Cardiac muscle cell (in vitro differentiated cells and primary cell): ENCODE data around the gene BMAL1. TPM values are rescaled to one million over a fixed set of nuclear protein-coding genes. Genes with fewer than 3 reads are reported as not detected.

Experiments
- DNase-seq, 2 donors: peaks; one replicate each; pipeline versions ENCODE4 v3.0.0 to v3.0.0-alpha.2; 2010 to 2017; ENCODE audit warnings: low read depth in 1 of 2, low spot score in 1 of 2
- H3K27ac ChIP-seq: fragments of 200-600 bp; sonication (generic); 2 replicates; pipeline ENCODE4 v1.5.1; 2016
- H3K27me3 ChIP-seq: fragments of 200-600 bp; sonication (generic); 2 replicates; pipeline ENCODE4 v1.6.0; 2016; ENCODE audit warnings: control low read depth
- H3K36me3 ChIP-seq: fragments of 200-600 bp; sonication (generic); 2 replicates; pipeline ENCODE4 v1.5.1; 2016; ENCODE audit warnings: control low read depth
- H3K4me1 ChIP-seq: fragments of 200-600 bp; sonication (generic); 2 replicates; pipeline ENCODE4 v1.8.1; 2017; ENCODE audit warnings: low read depth, mild to moderate bottlenecking, mixed run types
- H3K4me3 ChIP-seq: fragments of 200-600 bp; sonication (generic); 2 replicates; pipeline ENCODE4 v1.5.1; 2016; ENCODE audit warnings: mild to moderate bottlenecking
- H3K9me3 ChIP-seq: fragments of 200-600 bp; sonication (generic); 2 replicates; pipeline ENCODE4 v1.5.1; 2017; ENCODE audit warnings: low read depth, mild to moderate bottlenecking, control low read depth
- CTCF ChIP-seq: IDR thresholded peaks from 2 replicates; pipeline ENCODE4 v1.5.1; 2012; ENCODE audit warnings: low read depth, mild to moderate bottlenecking, low read length
- polyA plus RNA-seq: library from polyadenylated mRNA; unstranded; fragments of >200 nt; fragmentation: Nextera tagmentation; extraction: Ambion mirVana; gene quantifications from 2 replicates; pipeline ENCODE4 v1.2.1, GENCODE V29; 2016
- total RNA-seq: library from RNA; depleted of rRNA; stranded (reverse); fragments of >200 nt; gene quantifications from 2 replicates; pipeline ENCODE4 v1.2.3, GENCODE V29; 2016

BMAL1 gene
- total and polyA plus RNA-seq, 2 experiments from 2014 or later, result 3.9 to 12.4 TPM

- no peak for TF ChIP-seq CTCF
- H3K27me3 ChIP-seq, result no peaks in the 10 kb centered on the region
These were observed 41.7 kb upstream of the BMAL1 start for GRCh38 chr11:13235895-13236294.

GRCh38 chr11:13236626-13237025, 41.0 kb upstream of the BMAL1 start:
- no peak for DNase-seq
- Histone ChIP-seq H3K36me3 (no peaks in the 10 kb centered on the region), H3K4me1 (peaks cover 12% of the 10 kb centered on the region), H3K27ac (no peak overlapping the region), H3K9me3 (no peaks in the 10 kb centered on the region), H3K4me3 (no peak overlapping the region), H3K27me3 (no peaks in the 10 kb centered on the region)
- no peak for TF ChIP-seq CTCF

More at GRCh38 chr11:13235895-13236294, 41.7 kb upstream of the BMAL1 start:
- no peak overlapping the region for H3K27ac ChIP-seq
- H3K9me3 ChIP-seq, result no peaks in the 10 kb centered on the region
- no peak for DNase-seq
- no peak overlapping the region for H3K4me3 ChIP-seq
- H3K4me1 ChIP-seq, result peaks cover 12% of the 10 kb centered on the region
- H3K36me3 ChIP-seq, result no peaks in the 10 kb centered on the region

GRCh38 chr11:13237761-13238160, 39.8 kb upstream of the BMAL1 start:
- no peak overlapping the region for H3K4me3 ChIP-seq
- H3K27me3 ChIP-seq, result no peaks in the 10 kb centered on the region
- H3K9me3 ChIP-seq, result no peaks in the 10 kb centered on the region
- DNase-seq, result no peak
- peaks cover 9% of the 10 kb centered on the region for H3K4me1 ChIP-seq
- no peak for TF ChIP-seq CTCF
- H3K27ac ChIP-seq, result no peak overlapping the region
- H3K36me3 ChIP-seq, result no peaks in the 10 kb centered on the region

- Histone ChIP-seq H3K27ac (no peak overlapping the region), H3K9me3 (no peaks in the 10 kb centered on the region), H3K36me3 (no peaks in the 10 kb centered on the region), H3K4me1 (no peaks in the 10 kb centered on the region), H3K27me3 (no peaks in the 10 kb centered on the region), H3K4me3 (no peak overlapping the region)
- peak; percentile 64 to 78 for DNase-seq
- peak; percentile 94 for TF ChIP-seq CTCF
These were observed 38.6 kb upstream of the BMAL1 start for GRCh38 chr11:13238879-13239514.

GRCh38 chr11:13242564-13242963, 35.0 kb upstream of the BMAL1 start:
- TF ChIP-seq CTCF, result no peak
- Histone ChIP-seq H3K36me3 (no peaks in the 10 kb centered on the region), H3K9me3 (no peaks in the 10 kb centered on the region), H3K4me1 (no peaks in the 10 kb centered on the region), H3K27ac (no peak overlapping the region), H3K4me3 (no peak overlapping the region), H3K27me3 (peaks cover 25% of the 10 kb centered on the region)
- DNase-seq, result no peak
